Esophagus squamous epithelium (tissue), 5 donors: ENCODE results near the gene ISCA2. TPM values are rescaled to one million over a fixed set of nuclear protein-coding genes. Genes with fewer than 3 reads are reported as not detected.

ENCODE experiments used
- DNase-seq: peaks from one replicate; lab custom pipeline; 2025; lab: John Stamatoyannopoulos, UW
- H3K27ac ChIP-seq, 4 donors: fragments of 200-600 bp; sonication (generic); one replicate each; pipeline ENCODE4 v1.5.1; 2016 to 2019; ENCODE audit warnings: mild to moderate bottlenecking in 1 of 4
- H3K27me3 ChIP-seq, 4 donors: fragments of 200-600 bp; sonication (generic); 1 replicate in 3 of 4; 2 replicates in 1 of 4; pipeline versions ENCODE4 v1.5.1 to v1.6.0; 2017 to 2021; ENCODE audit warnings: antibody characterized with exemption in 1 of 4
- H3K36me3 ChIP-seq, 3 donors: fragments of 200-600 bp; sonication (generic); one replicate each; pipeline ENCODE4 v1.5.1; 2016 to 2019
- H3K4me1 ChIP-seq, 3 donors: fragments of 200-600 bp; sonication (generic); one replicate each; pipeline ENCODE4 v1.5.1; 2017 to 2019
- H3K4me3 ChIP-seq, 4 donors: fragments of 200-600 bp; sonication (generic); 1 replicate in 3 of 4; 2 replicates in 1 of 4; pipeline ENCODE4 v1.5.1; 2016 to 2019; ENCODE audit warnings: mild to moderate bottlenecking in 2 of 4, moderate library complexity in 1 of 4
- H3K9me3 ChIP-seq, 3 donors: fragments of 200-600 bp; sonication (generic); one replicate each; pipeline ENCODE4 v1.5.1; 2016 to 2019
- POLR2A ChIP-seq, 4 donors: fragments of 450-650 bp; IDR thresholded peaks; one replicate each; pipeline ENCODE4 v1.6.1; 2017; ENCODE audit warnings: antibody characterized with exemption in 4 of 4, mild to moderate bottlenecking in 4 of 4, moderate library complexity in 3 of 4
- WGBS, 2 donors: methylation state at CpG; one replicate each; pipeline ENCODE4 v1.1.5; 2018; 5-methylcytosine and 5-hydroxymethylcytosine counted together
- intact Hi-C: fragments of 100-400 bp; cut with DNase I; formaldehyde crosslinking; loops from one replicate; pipeline ENCODE4 v1.15.0; 2022
- total RNA-seq, 4 donors: library from RNA; depleted of rRNA; stranded (reverse); fragments of >200 nt; gene quantifications; one replicate each; pipeline ENCODE4 v1.1.0, GENCODE V29; 2016
- TF ChIP-seq, protein P1 (sequence below), 6 experiments: fragments of 450-650 bp in 4 of 6; fragments of 200-600 bp in 2 of 6; sonication (generic) in 2 of 6; IDR thresholded peaks; one replicate each; pipeline ENCODE4 v1.5.1; 2016 to 2019; ENCODE audit warnings: antibody characterized with exemption in 6 of 6, mild to moderate bottlenecking in 4 of 6, moderate library complexity in 4 of 6
- donor health status: DM: yes; HTN: yes; CAD: no.

The ISCA2 gene
- total RNA-seq, 4 donors from 2014 or later, result 4.6 to 15.1 (median 6.2) TPM

GRCh38 chr14:74510223-74510931 is 16.8 kb downstream of the ISCA2 start:
- Histone ChIP-seq H3K4me1 (peaks cover 0 to 12% (median 4%) of the 10 kb centered on the region in 3 donors), H3K27ac (peak overlapping the region in 1 of 4 donors; percentile 21), H3K36me3 (peaks cover 0 to 76% (median 5%) of the 10 kb centered on the region in 3 donors), H3K4me3 (no peak overlapping the region), H3K9me3 (no peaks in the 10 kb centered on the region), H3K27me3 (no peaks in the 10 kb centered on the region)
- TF ChIP-seq, protein P1, sequence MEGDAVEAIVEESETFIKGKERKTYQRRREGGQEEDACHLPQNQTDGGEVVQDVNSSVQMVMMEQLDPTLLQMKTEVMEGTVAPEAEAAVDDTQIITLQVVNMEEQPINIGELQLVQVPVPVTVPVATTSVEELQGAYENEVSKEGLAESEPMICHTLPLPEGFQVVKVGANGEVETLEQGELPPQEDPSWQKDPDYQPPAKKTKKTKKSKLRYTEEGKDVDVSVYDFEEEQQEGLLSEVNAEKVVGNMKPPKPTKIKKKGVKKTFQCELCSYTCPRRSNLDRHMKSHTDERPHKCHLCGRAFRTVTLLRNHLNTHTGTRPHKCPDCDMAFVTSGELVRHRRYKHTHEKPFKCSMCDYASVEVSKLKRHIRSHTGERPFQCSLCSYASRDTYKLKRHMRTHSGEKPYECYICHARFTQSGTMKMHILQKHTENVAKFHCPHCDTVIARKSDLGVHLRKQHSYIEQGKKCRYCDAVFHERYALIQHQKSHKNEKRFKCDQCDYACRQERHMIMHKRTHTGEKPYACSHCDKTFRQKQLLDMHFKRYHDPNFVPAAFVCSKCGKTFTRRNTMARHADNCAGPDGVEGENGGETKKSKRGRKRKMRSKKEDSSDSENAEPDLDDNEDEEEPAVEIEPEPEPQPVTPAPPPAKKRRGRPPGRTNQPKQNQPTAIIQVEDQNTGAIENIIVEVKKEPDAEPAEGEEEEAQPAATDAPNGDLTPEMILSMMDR (IDR thresholded peaks at IDR 0.05), result no peak
- TF ChIP-seq POLR2A (IDR thresholded peaks at IDR 0.05), result no peak
- 58 to 76% methylated on average over 6 to 13 of the region's 21 CpGs for WGBS, 2 donors
- DNase-seq, result no peak
- intact Hi-C loops, result no loop called here

DNA sequence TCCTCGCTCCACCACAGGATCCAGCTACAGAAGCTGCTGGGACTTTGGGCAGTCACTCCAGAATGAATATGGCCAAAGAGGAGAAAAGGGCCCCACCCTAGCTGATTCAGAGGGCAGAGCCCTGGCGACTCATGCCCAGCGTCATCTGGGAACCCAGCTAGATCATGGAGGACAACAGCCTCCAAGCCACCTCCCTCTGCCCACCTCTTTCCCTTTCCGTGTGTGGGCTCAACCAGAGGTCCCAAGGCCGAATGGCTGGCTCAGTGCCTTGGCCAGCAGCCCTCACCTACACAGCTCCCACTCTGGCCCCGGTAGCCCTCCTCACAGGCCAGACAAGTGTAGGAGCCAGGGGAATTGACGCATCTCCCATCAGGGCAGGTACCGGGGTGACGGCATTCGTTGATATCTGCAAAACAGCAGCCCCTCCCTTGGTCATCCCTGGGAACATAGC is 17.4 kb downstream of the ISCA2 start:
- Histone ChIP-seq H3K27me3 (no peaks in the 10 kb centered on the region), H3K36me3 (peaks cover 0 to 78% (median 5%) of the 10 kb centered on the region in 3 donors), H3K9me3 (no peaks in the 10 kb centered on the region), H3K4me3 (no peak overlapping the region), H3K27ac (peak overlapping the region in 2 of 4 donors; percentile 21 to 28), H3K4me1 (peaks cover 0 to 12% (median 4%) of the 10 kb centered on the region in 3 donors)
- intact Hi-C loops, result no loop called here
- WGBS, 2 donors, result 70% methylated on average over 3 of the region's 10 CpGs; no CpG with 5 or more reads in 1 of the 2 donors
- DNase-seq, result no peak
- TF ChIP-seq POLR2A (IDR thresholded peaks at IDR 0.05), result no peak
- TF ChIP-seq, protein P1 (IDR thresholded peaks at IDR 0.05), result no peak

- Histone ChIP-seq H3K9me3 (no peaks in the 10 kb centered on the region), H3K4me1 (peaks cover 0 to 13% (median 4%) of the 10 kb centered on the region in 3 donors), H3K4me3 (no peak overlapping the region), H3K27me3 (no peaks in the 10 kb centered on the region), H3K36me3 (peaks cover 0 to 76% (median 5%) of the 10 kb centered on the region in 3 donors), H3K27ac (no peak overlapping the region)
- no peak for DNase-seq
- intact Hi-C loops, result no loop called here
- TF ChIP-seq, protein P1 (IDR thresholded peaks at IDR 0.05), result no peak
- TF ChIP-seq POLR2A (IDR thresholded peaks at IDR 0.05), result no peak
- 88 to 92% methylated on average over 5 to 7 of the region's 10 CpGs for WGBS, 2 donors
These were observed 18.6 kb downstream of the ISCA2 start for GRCh38 chr14:74511966-74512830.

DNA sequence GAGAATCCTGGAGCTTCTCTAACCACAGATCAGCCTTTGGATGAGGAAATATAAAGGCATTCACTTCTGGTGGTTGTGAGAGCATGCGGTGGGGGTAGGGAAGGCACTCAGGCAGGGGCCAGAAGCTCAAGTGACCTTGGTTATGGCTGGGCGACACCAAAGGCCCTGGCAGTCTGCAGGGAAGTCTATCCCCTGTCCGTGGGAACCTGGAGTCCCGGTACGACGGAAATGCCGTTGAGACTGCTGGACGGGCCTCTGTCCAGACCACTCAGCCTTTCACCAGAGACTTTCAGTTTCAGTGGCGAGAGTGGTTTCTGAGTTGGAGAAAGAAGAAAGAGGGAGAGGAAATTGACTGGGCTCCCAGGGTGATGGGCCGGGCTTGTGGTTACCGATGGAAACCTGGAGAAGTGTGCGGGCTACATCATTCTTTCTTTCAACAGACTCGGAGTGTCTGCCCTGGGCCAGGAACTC is 20.9 kb downstream of the ISCA2 start:
- Histone ChIP-seq H3K27me3 (no peaks in the 10 kb centered on the region), H3K36me3 (peaks cover 0 to 58% (median 0%) of the 10 kb centered on the region in 3 donors), H3K9me3 (no peaks in the 10 kb centered on the region), H3K4me3 (no peak overlapping the region), H3K27ac (peak overlapping the region in 1 of 4 donors; percentile 60), H3K4me1 (peaks cover 0 to 29% (median 4%) of the 10 kb centered on the region in 3 donors)
- WGBS, 2 donors, result 72 to 85% methylated on average over 8 to 13 of the region's 13 CpGs
- no peak for DNase-seq
- intact Hi-C loops, result no loop called here
- TF ChIP-seq, protein P1 (IDR thresholded peaks at IDR 0.05), result no peak
- no peak for TF ChIP-seq POLR2A (IDR thresholded peaks at IDR 0.05)
